ENCODE results near the gene NAV3. TPM values are rescaled to one million over a fixed set of nuclear protein-coding genes. Genes with fewer than 3 reads are reported as not detected.

Gene NAV3
- total and polyA plus RNA-seq, 9 of the 15 experiments (the other 6 are each of a cell fraction or from before 2014, with no cell fraction given), result 0.04 TPM; not detected in 8

DNA sequence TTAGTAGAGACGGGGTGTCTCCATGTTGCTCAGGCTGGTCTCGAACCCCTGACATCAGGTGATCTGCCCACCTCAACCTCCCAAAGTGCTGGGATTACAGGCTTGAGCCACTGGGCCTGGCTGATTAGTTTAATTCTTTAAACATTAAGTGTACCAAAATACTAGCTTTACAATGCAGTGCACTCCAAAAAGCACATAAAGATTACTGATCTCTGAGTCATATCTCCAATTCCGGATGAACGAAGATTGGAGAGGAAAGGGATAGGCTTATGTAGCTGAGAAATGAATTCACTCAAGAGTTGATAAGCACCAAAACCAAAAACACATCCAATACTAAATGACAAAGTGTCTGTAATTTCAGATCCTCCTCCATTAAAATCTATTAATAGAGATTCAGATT is 15.1 kb downstream of the NAV3 start (continued):
- no peak for TF ChIP-seq ZBTB26 (CRISPR knock-in tag; IDR thresholded peaks at IDR 0.05)
- no peak for TF ChIP-seq CTCFL (IDR thresholded peaks at IDR 0.05; ENCODE audit: borderline replicate concordance, insufficient read depth, low read depth, low read length, poor library complexity, severe bottlenecking)
- TF ChIP-seq NRF1 (conservative IDR thresholded peaks at IDR 0.05 in 1 of 2, IDR thresholded peaks at IDR 0.05 in 1 of 2), result no peak
- TF ChIP-seq ARID3A (IDR thresholded peaks at IDR 0.05; ENCODE audit: borderline replicate concordance, low read depth, low read length), result no peak

- FAIRE-seq, result no peak
- no peak for TF ChIP-seq ZC3H4 (CRISPR knock-in tag; IDR thresholded peaks at IDR 0.05; ENCODE audit: borderline replicate concordance)
- no peak for TF ChIP-seq ZNF175 (CRISPR knock-in tag; IDR thresholded peaks at IDR 0.05; ENCODE audit: low read depth)
- TF ChIP-seq ZNF766 (CRISPR knock-in tag; conservative IDR thresholded peaks at IDR 0.05), result no peak
- TF ChIP-seq NFYB (IDR thresholded peaks at IDR 0.05; ENCODE audit: extremely low read depth, insufficient read length), result no peak
- no peak for TF ChIP-seq MEIS2 (IDR thresholded peaks at IDR 0.05; ENCODE audit: partially characterized antibody)
- TF ChIP-seq MEF2D (tag; conservative IDR thresholded peaks at IDR 0.05; ENCODE audit: low read depth), result no peak
- TF ChIP-seq, protein P1, sequence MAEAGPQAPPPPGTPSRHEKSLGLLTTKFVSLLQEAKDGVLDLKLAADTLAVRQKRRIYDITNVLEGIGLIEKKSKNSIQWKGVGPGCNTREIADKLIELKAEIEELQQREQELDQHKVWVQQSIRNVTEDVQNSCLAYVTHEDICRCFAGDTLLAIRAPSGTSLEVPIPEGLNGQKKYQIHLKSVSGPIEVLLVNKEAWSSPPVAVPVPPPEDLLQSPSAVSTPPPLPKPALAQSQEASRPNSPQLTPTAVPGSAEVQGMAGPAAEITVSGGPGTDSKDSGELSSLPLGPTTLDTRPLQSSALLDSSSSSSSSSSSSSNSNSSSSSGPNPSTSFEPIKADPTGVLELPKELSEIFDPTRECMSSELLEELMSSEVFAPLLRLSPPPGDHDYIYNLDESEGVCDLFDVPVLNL (CRISPR knock-in tag; IDR thresholded peaks at IDR 0.05; ENCODE audit: low read depth), result no peak
- no peak for TF ChIP-seq NCOA6 (IDR thresholded peaks at IDR 0.05)
These were observed 16.4 kb downstream of the NAV3 start for GRCh38 chr12:77847060-77847541.

More at GRCh38 chr12:77847060-77847541, 16.4 kb downstream of the NAV3 start:
- H3K4me1 ChIP-seq (replicated peaks in 1 of 2; ENCODE audit: control insufficient read depth in 2 of 2, insufficient read depth in 2 of 2, low read length in 2 of 2), result no peaks in the 10 kb centered on the region
- no TSS peak for BruUV-seq (replicated peaks)
- no peaks in the 10 kb centered on the region for H4K20me1 ChIP-seq (replicated peaks; ENCODE audit: control insufficient read depth, insufficient read depth, low read length)
- POLR2A ChIA-PET, result interaction anchor here (0.8 kb wide), 1 partner anchor 29 kb away, joined by 4 read pairs; no protein-coding TSS in a partner anchor
- no peak overlapping the region for H3K4me2 ChIP-seq (ENCODE audit: insufficient read depth, low read length)
- no peak overlapping the region for H3K9ac ChIP-seq (ENCODE audit: insufficient read depth in 1 of 2, low read depth in 2 of 2, low read length in 2 of 2)
- no peak overlapping the region for H3K4me3 ChIP-seq
- no peaks in the 10 kb centered on the region for H3K79me2 ChIP-seq (ENCODE audit: control insufficient read depth, insufficient read depth, low read length)
- WGBS (ENCODE audit: insufficient coverage, low coverage, missing lambda C conversion rate), result 3% methylated on average over 2 of the region's 2 CpGs
- no peak for DNase-seq (ENCODE audit: extremely low read depth in 1 of 4, low spot score in 3 of 4)
- no peak for ATAC-seq
- H3K36me3 ChIP-seq (ENCODE audit: control insufficient read depth, insufficient read depth, low read length), result no peaks in the 10 kb centered on the region
- H3K9me1 ChIP-seq (ENCODE audit: control insufficient read depth, insufficient read depth, low read length), result no peaks in the 10 kb centered on the region
- no peaks in the 10 kb centered on the region for H3K9me3 ChIP-seq (replicated peaks; ENCODE audit: control insufficient read depth, insufficient read depth, low read depth, low read length)
- intact Hi-C loops (cut with micrococcal nuclease) (no loop called here), in situ Hi-C loops (cut with MboI) (no loop called here)
- H3K27ac ChIP-seq (ENCODE audit: extremely low read depth, low read depth, low read length), result no peak overlapping the region
- H3K27me3 ChIP-seq (ENCODE audit: control insufficient read depth in 2 of 2, insufficient read depth in 2 of 2, low read length in 2 of 2), result no peaks in the 10 kb centered on the region
- no peak overlapping the region for H2AFZ ChIP-seq (ENCODE audit: low read depth, low read length)
- CTCF ChIA-PET (ENCODE audit: low intra/inter-chr PET ratio), result no interaction called here
